Osteoblast (primary cell): Measurements from ENCODE around the gene CREB5. TPM values are rescaled to one million over a fixed set of nuclear protein-coding genes. Genes with fewer than 3 reads are reported as not detected.

Experiments used
- DNase-seq: peaks from one replicate; pipeline ENCODE4 v3.0.0; 2011; ENCODE audit warnings: low spot score, mixed read lengths; ENCODE audit not compliant: insufficient read length; ENCODE audit errors: missing footprints
- H2AFZ ChIP-seq: 2 replicates; pipeline ENCODE4 v1.6.0; 2011; ENCODE audit warnings: mild to moderate bottlenecking, low read length
- H3K27ac ChIP-seq: 2 replicates; pipeline ENCODE4 v1.5.1; 2011; ENCODE audit warnings: mild to moderate bottlenecking, low read depth, low read length, moderate library complexity
- H3K27me3 ChIP-seq: 2 replicates; pipeline ENCODE4 v1.6.0; 2012; ENCODE audit warnings: mild to moderate bottlenecking, control low read depth, inconsistent platforms, low read length, moderate library complexity; ENCODE audit not compliant: insufficient read depth
- H3K36me3 ChIP-seq: 2 replicates; pipeline ENCODE4 v1.5.1; 2011; ENCODE audit warnings: mild to moderate bottlenecking, low read length, control low read depth, moderate library complexity; ENCODE audit not compliant: insufficient read depth
- H3K4me1 ChIP-seq: 2 replicates; pipeline ENCODE4 v1.5.1; 2011; ENCODE audit warnings: mild to moderate bottlenecking, low read length, control low read depth, moderate library complexity; ENCODE audit not compliant: insufficient read depth
- H3K4me2 ChIP-seq: 2 replicates; pipeline ENCODE4 v1.6.0; 2011; ENCODE audit warnings: mild to moderate bottlenecking, low read length; ENCODE audit not compliant: insufficient read depth
- H3K4me3 ChIP-seq: fragments of 200-600 bp; sonication (generic); 3 replicates; pipeline ENCODE4 v1.5.1; 2012; ENCODE audit warnings: mild to moderate bottlenecking, low read length, inconsistent platforms; ENCODE audit not compliant: insufficient read depth
- H3K79me2 ChIP-seq: 2 replicates; pipeline ENCODE4 v1.6.0; 2012; ENCODE audit warnings: mild to moderate bottlenecking, low read length, control low read depth, inconsistent platforms; ENCODE audit not compliant: insufficient read depth
- H3K9me3 ChIP-seq: 2 replicates; pipeline ENCODE4 v1.5.1; 2011; ENCODE audit warnings: low read depth, low read length, control low read depth
- H4K20me1 ChIP-seq: 2 replicates; pipeline ENCODE4 v1.6.0; 2012; ENCODE audit warnings: mild to moderate bottlenecking, low read length, control low read depth; ENCODE audit not compliant: insufficient read depth
- total RNA-seq: library from RNA; depleted of rRNA; stranded (reverse); fragments of >200 nt; gene quantifications from 2 replicates; pipeline ENCODE4 v1.2.3, GENCODE V29; 2012
- TF ChIP-seq, protein P1 (sequence below): IDR thresholded peaks from 2 replicates; pipeline ENCODE4 v1.5.1; 2011; ENCODE audit warnings: mild to moderate bottlenecking, low read depth, low read length, moderate library complexity; ENCODE audit errors: extremely low read depth

The CREB5 gene
- total RNA-seq, 1 donor: 5.1 TPM

DNA sequence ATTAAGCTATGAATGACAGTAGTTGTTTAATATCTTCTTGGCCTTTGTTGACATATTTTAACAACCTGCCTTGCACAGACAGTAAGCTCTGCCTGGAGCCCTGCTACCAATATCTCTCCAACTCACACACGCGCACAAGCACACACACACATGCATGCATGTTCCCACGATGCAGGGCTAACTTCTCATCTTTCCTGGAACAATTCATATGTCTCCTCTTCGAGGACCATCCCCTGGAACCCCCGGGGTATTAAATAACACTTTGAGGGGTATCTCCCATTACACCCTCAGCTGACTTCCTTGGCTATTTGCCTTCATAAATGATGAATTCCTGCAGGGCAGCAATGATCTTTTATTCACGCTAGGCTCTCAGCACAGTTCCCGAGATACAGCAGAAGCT, 287.8 kb downstream of the CREB5 start:
- Histone ChIP-seq H3K4me3 (no peak overlapping the region), H3K79me2 (no peaks in the 10 kb centered on the region)
- TF ChIP-seq, protein P1, sequence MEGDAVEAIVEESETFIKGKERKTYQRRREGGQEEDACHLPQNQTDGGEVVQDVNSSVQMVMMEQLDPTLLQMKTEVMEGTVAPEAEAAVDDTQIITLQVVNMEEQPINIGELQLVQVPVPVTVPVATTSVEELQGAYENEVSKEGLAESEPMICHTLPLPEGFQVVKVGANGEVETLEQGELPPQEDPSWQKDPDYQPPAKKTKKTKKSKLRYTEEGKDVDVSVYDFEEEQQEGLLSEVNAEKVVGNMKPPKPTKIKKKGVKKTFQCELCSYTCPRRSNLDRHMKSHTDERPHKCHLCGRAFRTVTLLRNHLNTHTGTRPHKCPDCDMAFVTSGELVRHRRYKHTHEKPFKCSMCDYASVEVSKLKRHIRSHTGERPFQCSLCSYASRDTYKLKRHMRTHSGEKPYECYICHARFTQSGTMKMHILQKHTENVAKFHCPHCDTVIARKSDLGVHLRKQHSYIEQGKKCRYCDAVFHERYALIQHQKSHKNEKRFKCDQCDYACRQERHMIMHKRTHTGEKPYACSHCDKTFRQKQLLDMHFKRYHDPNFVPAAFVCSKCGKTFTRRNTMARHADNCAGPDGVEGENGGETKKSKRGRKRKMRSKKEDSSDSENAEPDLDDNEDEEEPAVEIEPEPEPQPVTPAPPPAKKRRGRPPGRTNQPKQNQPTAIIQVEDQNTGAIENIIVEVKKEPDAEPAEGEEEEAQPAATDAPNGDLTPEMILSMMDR: no peak

DNA sequence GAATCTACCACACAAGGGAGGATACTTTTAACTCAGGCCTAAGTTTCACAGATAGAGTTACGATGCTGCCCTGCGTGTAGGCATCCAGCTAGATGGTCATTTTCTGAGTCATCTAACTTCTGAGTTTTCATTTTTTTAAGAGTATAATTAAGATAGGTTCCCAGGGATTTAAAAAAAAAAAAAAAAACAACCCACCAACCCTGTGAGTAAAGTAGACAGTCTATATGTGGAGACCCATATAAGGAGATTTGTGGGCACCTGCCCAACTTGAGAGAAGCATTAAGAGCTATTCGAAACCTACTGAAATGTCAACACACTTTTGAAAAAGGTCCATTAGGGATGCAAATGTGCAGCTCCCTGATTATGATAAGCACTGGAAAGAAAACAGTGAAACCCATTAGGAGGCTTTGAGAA, 288.5 kb downstream of the CREB5 start:
- Histone ChIP-seq H4K20me1 (no peaks in the 10 kb centered on the region), H3K9me3 (no peaks in the 10 kb centered on the region), H3K27ac (peak overlapping the region; percentile 62), H2AFZ (no peak overlapping the region), H3K79me2 (no peaks in the 10 kb centered on the region), H3K4me2 (no peak overlapping the region), H3K4me3 (no peak overlapping the region), H3K4me1 (peaks cover 10% of the 10 kb centered on the region), H3K36me3 (no peaks in the 10 kb centered on the region), H3K27me3 (no peaks in the 10 kb centered on the region)
- TF ChIP-seq, protein P1: no peak
- no peak for DNase-seq

More for the DNA sequence above, 287.8 kb downstream of the CREB5 start:
- DNase-seq: no peak
- Histone ChIP-seq H3K4me2 (no peak overlapping the region), H2AFZ (no peak overlapping the region), H3K36me3 (no peaks in the 10 kb centered on the region), H3K27me3 (no peaks in the 10 kb centered on the region), H3K27ac (peak overlapping the region; percentile 62), H3K9me3 (no peaks in the 10 kb centered on the region), H3K4me1 (peaks cover 16% of the 10 kb centered on the region), H4K20me1 (peaks cover under 1% of the 10 kb centered on the region)

DNA sequence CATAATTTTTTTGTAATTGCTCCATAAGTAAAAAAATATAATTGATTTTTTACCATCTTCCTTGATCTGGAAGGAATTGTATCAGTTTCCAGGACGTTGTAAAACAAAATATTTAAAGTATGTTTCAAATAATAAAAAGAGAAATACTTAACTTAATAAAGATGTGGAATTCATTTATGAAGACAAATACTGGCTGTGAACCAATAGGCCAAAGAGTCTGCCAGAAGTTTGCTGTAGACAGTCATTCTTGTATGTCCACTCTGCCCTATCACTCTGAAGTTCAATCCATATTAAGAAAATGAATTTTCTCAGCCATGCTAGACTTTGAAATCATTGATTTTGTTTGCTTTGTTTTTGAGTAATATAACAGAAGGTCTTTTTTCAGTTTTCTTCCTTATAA, 289.4 kb downstream of the CREB5 start:
- DNase-seq: no peak
- no peak overlapping the region for H3K27ac ChIP-seq
- no peaks in the 10 kb centered on the region for H3K9me3 ChIP-seq
- H3K27me3 ChIP-seq: no peaks in the 10 kb centered on the region
- H3K79me2 ChIP-seq: no peaks in the 10 kb centered on the region
- no peak overlapping the region for H3K4me3 ChIP-seq
- TF ChIP-seq, protein P1: no peak
- H3K4me1 ChIP-seq: peaks cover 10% of the 10 kb centered on the region
- H3K4me2 ChIP-seq: no peak overlapping the region
- H4K20me1 ChIP-seq: no peaks in the 10 kb centered on the region
- no peaks in the 10 kb centered on the region for H3K36me3 ChIP-seq
- no peak overlapping the region for H2AFZ ChIP-seq

DNA sequence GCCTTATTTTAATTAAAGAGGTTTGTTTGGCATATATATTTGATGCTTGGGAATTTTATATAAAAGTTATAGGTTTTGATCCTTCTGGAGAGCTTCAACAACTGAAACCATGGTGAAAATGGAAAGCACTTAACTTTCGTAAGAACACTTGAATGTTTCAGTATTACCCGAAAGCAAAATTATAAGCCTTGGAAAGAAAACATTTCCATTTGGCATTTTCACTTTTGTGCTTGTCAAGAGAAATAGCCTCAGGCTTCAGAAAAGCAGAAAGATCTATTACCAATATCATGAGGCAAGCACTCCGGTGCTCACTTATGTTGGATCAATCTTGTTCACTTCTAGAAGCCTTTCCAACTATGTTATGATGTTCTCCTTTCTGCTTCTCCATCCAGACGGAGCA, 289.9 kb downstream of the CREB5 start:
- H4K20me1 ChIP-seq: no peaks in the 10 kb centered on the region
- H3K27me3 ChIP-seq: no peaks in the 10 kb centered on the region
- no peak for DNase-seq
- H3K4me2 ChIP-seq: no peak overlapping the region
- no peaks in the 10 kb centered on the region for H3K79me2 ChIP-seq
- peaks cover 10% of the 10 kb centered on the region for H3K4me1 ChIP-seq
- H3K27ac ChIP-seq: no peak overlapping the region
- no peaks in the 10 kb centered on the region for H3K9me3 ChIP-seq
- TF ChIP-seq, protein P1: no peak
- H3K36me3 ChIP-seq: no peaks in the 10 kb centered on the region
- no peak overlapping the region for H3K4me3 ChIP-seq
- no peak overlapping the region for H2AFZ ChIP-seq
